Endothelial cell (in vitro differentiated cells): ENCODE measurements around the gene EEF1G. TPM values are rescaled to one million over a fixed set of nuclear protein-coding genes. Genes with fewer than 3 reads are reported as not detected.
A peak's percentile ranks its signal among the peaks of the same experiment; 100 is the strongest.

Experiments
- DNase-seq: peaks from one replicate; pipeline ENCODE4 v3.0.0; 2021; ENCODE audit warnings: low spot score
- H3K27ac Mint-ChIP-seq: one replicate; pipeline ENCODE4 v1.8.0; 2021; ENCODE audit warnings: mixed read lengths, inconsistent platforms; ENCODE audit not compliant: unreplicated experiment
- H3K27me3 Mint-ChIP-seq: one replicate; pipeline ENCODE4 v1.8.0; 2021; ENCODE audit warnings: mild to moderate bottlenecking, moderate library complexity, mixed read lengths, inconsistent platforms; ENCODE audit not compliant: unreplicated experiment
- H3K36me3 Mint-ChIP-seq: one replicate; pipeline ENCODE4 v1.8.0; 2021; ENCODE audit warnings: mild to moderate bottlenecking, low read depth, mixed read lengths, inconsistent platforms; ENCODE audit not compliant: unreplicated experiment
- H3K4me1 Mint-ChIP-seq: one replicate; pipeline ENCODE4 v1.8.0; 2021; ENCODE audit warnings: mild to moderate bottlenecking, mixed read lengths, inconsistent platforms; ENCODE audit not compliant: unreplicated experiment
- H3K4me3 Mint-ChIP-seq: one replicate; pipeline ENCODE4 v1.8.0; 2021; ENCODE audit warnings: mild to moderate bottlenecking, mixed read lengths, inconsistent platforms; ENCODE audit not compliant: unreplicated experiment
- H3K9me3 Mint-ChIP-seq: one replicate; pipeline ENCODE4 v1.8.0; 2021; ENCODE audit warnings: mixed read lengths, inconsistent platforms; ENCODE audit not compliant: unreplicated experiment
- total RNA-seq: library from RNA; stranded (reverse); fragmentation: NEBNext Ultra II Directional; extraction: Animal tissue kit (Norgen Biotek cat#: 25700); gene quantifications from one replicate; pipeline ENCODE4 v1.2.1, GENCODE V29; 2021; ENCODE audit not compliant: unreplicated experiment
- TF ChIP-seq, protein P1 (sequence below): fragments of 200-600 bp; sonication (generic); IDR thresholded peaks from one replicate; pipeline ENCODE4 v1.5.0; 2021; ENCODE audit warnings: antibody characterized with exemption; ENCODE audit not compliant: unreplicated experiment

The EEF1G gene
- total RNA-seq, 1 donor from 2014 or later, result 1,951 TPM

- H3K36me3 Mint-ChIP-seq, result peaks cover 56% of the 10 kb centered on the region
- H3K9me3 Mint-ChIP-seq, result no peaks in the 10 kb centered on the region
- H3K4me1 Mint-ChIP-seq, result peaks cover 47% of the 10 kb centered on the region
- H3K4me3 Mint-ChIP-seq, result peak overlapping the region; percentile 97
- peak overlapping the region; percentile 89 for H3K27ac Mint-ChIP-seq
- DNase-seq, result peak; percentile 47
- TF ChIP-seq, protein P1, sequence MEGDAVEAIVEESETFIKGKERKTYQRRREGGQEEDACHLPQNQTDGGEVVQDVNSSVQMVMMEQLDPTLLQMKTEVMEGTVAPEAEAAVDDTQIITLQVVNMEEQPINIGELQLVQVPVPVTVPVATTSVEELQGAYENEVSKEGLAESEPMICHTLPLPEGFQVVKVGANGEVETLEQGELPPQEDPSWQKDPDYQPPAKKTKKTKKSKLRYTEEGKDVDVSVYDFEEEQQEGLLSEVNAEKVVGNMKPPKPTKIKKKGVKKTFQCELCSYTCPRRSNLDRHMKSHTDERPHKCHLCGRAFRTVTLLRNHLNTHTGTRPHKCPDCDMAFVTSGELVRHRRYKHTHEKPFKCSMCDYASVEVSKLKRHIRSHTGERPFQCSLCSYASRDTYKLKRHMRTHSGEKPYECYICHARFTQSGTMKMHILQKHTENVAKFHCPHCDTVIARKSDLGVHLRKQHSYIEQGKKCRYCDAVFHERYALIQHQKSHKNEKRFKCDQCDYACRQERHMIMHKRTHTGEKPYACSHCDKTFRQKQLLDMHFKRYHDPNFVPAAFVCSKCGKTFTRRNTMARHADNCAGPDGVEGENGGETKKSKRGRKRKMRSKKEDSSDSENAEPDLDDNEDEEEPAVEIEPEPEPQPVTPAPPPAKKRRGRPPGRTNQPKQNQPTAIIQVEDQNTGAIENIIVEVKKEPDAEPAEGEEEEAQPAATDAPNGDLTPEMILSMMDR, result no peak
- peaks cover 19% of the 10 kb centered on the region for H3K27me3 Mint-ChIP-seq
Measured at GRCh38 chr11:62602141-62603071, 28.7 kb upstream of the EEF1G start.

DNA sequence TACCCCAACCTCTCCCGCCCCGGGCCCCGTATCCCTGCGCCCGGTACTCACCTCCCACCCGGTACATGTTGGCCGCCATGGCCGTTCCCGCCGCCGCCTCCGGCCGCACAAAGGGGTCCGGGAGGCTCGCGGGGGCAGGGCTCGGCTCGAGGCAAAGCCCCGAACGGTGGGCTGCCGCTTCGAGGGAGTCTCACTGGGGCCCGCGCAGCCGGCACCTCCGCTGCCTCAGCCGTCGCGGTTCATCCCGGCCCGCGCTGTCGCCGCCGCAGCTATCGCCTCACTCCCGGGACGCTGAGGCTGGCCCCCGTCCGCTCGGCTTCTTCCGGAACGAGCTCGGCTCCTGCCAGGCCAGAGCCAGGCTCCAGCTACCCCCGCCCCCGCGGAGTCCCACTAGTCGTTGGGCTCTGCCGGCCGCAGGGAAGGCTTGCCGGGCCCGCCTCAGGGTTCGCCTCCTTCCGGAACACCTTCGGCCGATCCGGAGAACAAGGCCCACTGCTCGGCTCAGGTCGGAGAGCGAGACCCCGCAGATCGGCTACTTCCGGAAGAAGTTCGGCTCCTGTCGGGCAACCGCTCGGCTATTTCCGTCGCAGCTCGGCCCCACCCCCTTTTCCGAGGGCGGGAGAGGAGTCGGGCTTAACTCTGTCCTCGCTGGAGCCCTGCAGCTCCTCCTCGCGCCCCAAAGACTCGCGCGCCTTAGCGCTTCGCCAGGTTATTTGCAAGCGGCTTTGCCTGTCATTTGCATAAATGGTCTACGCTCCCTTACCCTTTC lies 27.9 kb upstream of the EEF1G start, which contains the start of gene MTA2:
TSS of gene MTA2 (minus strand) at position 494 of the 769 bp plus-strand sequence. CDS start at position 79, 415 bp downstream.
- H3K9me3 Mint-ChIP-seq, result no peaks in the 10 kb centered on the region
- H3K4me3 Mint-ChIP-seq, result peak within 1 kb of the TSS; percentile 97
- H3K4me1 Mint-ChIP-seq, result peaks cover 47% of the 10 kb centered on the region
- TF ChIP-seq, protein P1, result no peak
- peaks cover 19% of the 10 kb centered on the region for H3K27me3 Mint-ChIP-seq
- H3K36me3 Mint-ChIP-seq, result peaks cover 60% of the 10 kb centered on the region
- peak within 1 kb of the TSS; percentile 84 for H3K27ac Mint-ChIP-seq
- DNase-seq, result peak; percentile 100

GRCh38 chr11:62601122-62601371 lies 27.4 kb upstream of the EEF1G start:
- Mint-ChIP-seq H3K27ac (peak overlapping the region; percentile 81), H3K4me1 (peaks cover 47% of the 10 kb centered on the region), H3K36me3 (peaks cover 62% of the 10 kb centered on the region), H3K27me3 (peaks cover 19% of the 10 kb centered on the region), H3K9me3 (no peaks in the 10 kb centered on the region), H3K4me3 (peak overlapping the region; percentile 97)
- TF ChIP-seq, protein P1, result no peak
- DNase-seq, result no peak

DNA sequence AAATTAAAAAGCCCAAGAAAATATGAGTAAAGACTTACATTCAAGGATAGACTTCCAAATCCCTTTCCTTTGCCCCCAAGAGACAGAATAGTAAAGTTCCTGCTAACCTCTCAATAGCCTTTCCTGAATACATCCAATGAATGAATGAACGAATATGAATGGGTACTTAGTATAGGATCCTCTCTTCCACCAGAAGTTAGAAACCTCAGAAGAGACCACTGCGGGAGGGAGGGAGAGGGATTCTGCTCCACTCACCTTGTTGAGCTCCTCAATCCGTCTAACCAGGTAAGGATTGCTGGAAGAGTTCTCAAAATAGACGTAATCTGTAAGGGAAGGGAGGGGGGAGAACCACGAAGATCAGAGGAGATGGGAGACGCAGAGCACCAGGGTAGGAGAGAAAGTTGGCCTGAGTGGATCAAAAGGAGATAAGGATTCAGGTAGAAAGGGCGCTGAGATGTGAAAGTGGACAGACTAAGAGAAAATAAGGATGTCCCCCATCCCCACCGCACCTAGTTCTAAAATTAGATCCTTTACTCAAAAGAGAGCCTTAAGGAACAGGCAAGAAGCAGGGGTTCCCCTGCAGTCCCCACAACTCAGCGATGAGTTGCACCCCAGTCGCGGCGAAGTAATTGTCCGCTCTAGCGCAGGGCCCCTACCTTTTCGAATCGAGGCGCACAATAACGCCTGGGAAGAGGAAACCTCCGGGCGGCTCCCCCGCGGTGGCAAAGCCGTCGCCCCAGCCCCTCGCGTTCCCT lies 26.9 kb upstream of the EEF1G start:
- peaks cover 19% of the 10 kb centered on the region for H3K27me3 Mint-ChIP-seq
- DNase-seq, result no peak
- H3K9me3 Mint-ChIP-seq, result no peaks in the 10 kb centered on the region
- H3K27ac Mint-ChIP-seq, result peak overlapping the region; percentile 81
- TF ChIP-seq, protein P1, result no peak
- H3K4me1 Mint-ChIP-seq, result peaks cover 47% of the 10 kb centered on the region
- H3K4me3 Mint-ChIP-seq, result peak overlapping the region; percentile 97
- H3K36me3 Mint-ChIP-seq, result peaks cover 64% of the 10 kb centered on the region
